Jurkat, Clone E6-1 (cell line): ENCODE results near the gene KIAA0232.
"Not testable (repeated sequence)": the region's sequence is repeated elsewhere in the genome, so short reads cannot be mapped to it uniquely, and the experiment has no call there.

Experiments
- DNase-seq: peaks from one replicate; pipeline ENCODE4 v3.0.0-alpha.2; 2011; ENCODE audit warnings: low read depth, low spot score
- H3K4me3 ChIP-seq: 2 replicates; pipeline ENCODE4 v1.5.1; 2011; ENCODE audit warnings: mild to moderate bottlenecking, low read length, control low read depth, moderate library complexity

Gene KIAA0232

GRCh38 chr4:6891436-6892170 lies 109.1 kb downstream of the KIAA0232 start:
- no peak for DNase-seq
- no peak overlapping the region for H3K4me3 ChIP-seq

- peak; percentile 55 for DNase-seq
These were observed 109.8 kb downstream of the KIAA0232 start for GRCh38 chr4:6892190-6892908.

GRCh38 chr4:6892909-6893202 lies 110.3 kb downstream of the KIAA0232 start:
- no peak overlapping the region for H3K4me3 ChIP-seq
- no peak for DNase-seq

More at GRCh38 chr4:6892190-6892908, 109.8 kb downstream of the KIAA0232 start:
- H3K4me3 ChIP-seq, result no peak overlapping the region

GRCh38 chr4:6893449-6894085 lies 111.0 kb downstream of the KIAA0232 start:
- no peak overlapping the region for H3K4me3 ChIP-seq
- no peak for DNase-seq

- DNase-seq, result no peak
- no peak overlapping the region for H3K4me3 ChIP-seq
These were observed 111.6 kb downstream of the KIAA0232 start for GRCh38 chr4:6894086-6894478.

- DNase-seq, result no peak
- H3K4me3 ChIP-seq, result no peak overlapping the region
These were observed 112.3 kb downstream of the KIAA0232 start for GRCh38 chr4:6894528-6895498.

GRCh38 chr4:6896035-6896434 lies 113.5 kb downstream of the KIAA0232 start:
- no peak overlapping the region for H3K4me3 ChIP-seq
- DNase-seq, result no peak

- no peak for DNase-seq
These were observed 116.2 kb downstream of the KIAA0232 start for GRCh38 chr4:6898763-6899162.

GRCh38 chr4:6900181-6900812 lies 117.8 kb downstream of the KIAA0232 start:
- DNase-seq, result no peak
- H3K4me3 ChIP-seq, result no peak overlapping the region

More at GRCh38 chr4:6898763-6899162, 116.2 kb downstream of the KIAA0232 start:
- no peak overlapping the region for H3K4me3 ChIP-seq

GRCh38 chr4:6900956-6901355 lies 118.4 kb downstream of the KIAA0232 start:
- H3K4me3 ChIP-seq, result no peak overlapping the region
- DNase-seq, result no peak

GRCh38 chr4:6901669-6902317 lies 119.3 kb downstream of the KIAA0232 start:
- DNase-seq, result no peak
- no peak overlapping the region for H3K4me3 ChIP-seq

- DNase-seq, result no peak
- no peak overlapping the region for H3K4me3 ChIP-seq
These were observed 120.0 kb downstream of the KIAA0232 start for GRCh38 chr4:6902318-6903042.

GRCh38 chr4:6905516-6906445 lies 123.3 kb downstream of the KIAA0232 start:
- no peak for DNase-seq
- no peak overlapping the region for H3K4me3 ChIP-seq

GRCh38 chr4:6906486-6906885 lies 124.0 kb downstream of the KIAA0232 start:
- not testable (repeated sequence) for H3K4me3 ChIP-seq, DNase-seq

GRCh38 chr4:6907658-6908191 lies 125.2 kb downstream of the KIAA0232 start:
- DNase-seq, result no peak
- H3K4me3 ChIP-seq, result no peak overlapping the region

- peak overlapping the region; percentile 77 for H3K4me3 ChIP-seq
- DNase-seq, result no peak
These were observed 126.0 kb downstream of the KIAA0232 start for GRCh38 chr4:6908432-6909112.
